Dedifferentiated amniotic fluid mesenchymal stem cell (primary cell): ENCODE results near the gene MAGEB4.
"Not testable (repeated sequence)": the region's sequence is repeated elsewhere in the genome, so short reads cannot be mapped to it uniquely, and the experiment has no call there.

ENCODE experiments used
- DNase-seq: peaks from one replicate; pipeline ENCODE4 v3.0.0-alpha.2; 2016; ENCODE audit errors: extremely low spot score

Gene MAGEB4

DNA sequence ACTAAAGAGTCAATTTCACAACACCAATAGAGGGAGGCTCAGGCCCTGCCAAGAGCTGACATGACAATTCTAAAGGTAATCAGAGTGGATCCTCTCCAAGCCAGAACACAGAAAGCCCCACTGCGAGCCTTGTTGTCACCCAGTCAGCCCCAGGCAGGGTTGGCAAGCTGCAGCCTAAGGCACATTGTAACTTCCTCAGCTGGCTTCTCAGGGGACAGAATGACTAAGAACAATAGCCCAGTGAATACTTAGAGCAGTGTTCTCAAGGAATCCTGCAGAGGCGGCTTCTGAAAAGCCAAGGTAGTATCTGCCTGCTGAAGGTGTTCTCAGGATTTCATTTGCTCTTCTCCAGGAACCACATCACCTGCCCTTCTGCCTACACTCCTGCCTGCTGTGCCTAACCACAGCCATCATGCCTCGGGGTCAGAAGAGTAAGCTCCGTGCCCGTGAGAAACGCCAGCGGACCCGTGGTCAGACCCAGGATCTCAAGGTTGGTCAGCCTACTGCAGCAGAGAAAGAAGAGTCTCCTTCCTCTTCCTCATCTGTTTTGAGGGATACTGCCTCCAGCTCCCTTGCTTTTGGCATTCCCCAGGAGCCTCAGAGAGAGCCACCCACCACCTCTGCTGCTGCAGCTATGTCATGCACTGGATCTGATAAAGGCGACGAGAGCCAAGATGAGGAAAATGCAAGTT, at the start of gene MAGEB4:
TSS of gene MAGEB4 (plus strand) at position 277 of the 692 bp plus-strand sequence. CDS start at position 413, 136 bp downstream.
- no peak for DNase-seq

DNA sequence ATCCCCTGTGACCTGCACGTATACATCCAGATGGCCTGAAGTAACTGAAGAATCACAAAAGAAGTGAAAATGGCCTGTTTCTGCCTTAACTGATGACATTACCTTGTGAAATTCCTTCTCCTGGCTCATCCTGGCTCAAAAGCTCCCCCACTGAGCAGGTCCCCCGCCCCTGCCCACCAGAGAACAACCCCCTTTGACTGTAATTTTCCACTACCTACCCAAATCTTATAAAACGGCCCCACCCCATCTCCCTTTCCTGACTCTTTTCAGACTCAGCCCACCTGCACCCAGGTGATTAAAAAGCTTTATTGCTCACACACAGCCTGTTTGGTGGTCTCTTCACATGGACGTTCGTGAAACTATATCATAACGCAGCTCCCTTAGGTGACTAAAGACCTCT, 47.9 kb upstream of the MAGEB4 start:
- not testable (repeated sequence) for DNase-seq

GRCh38 chrX:30196322-30196721, 45.5 kb upstream of the MAGEB4 start:
- DNase-seq, result no peak

- no peak for DNase-seq
Observed at GRCh38 chrX:30212172-30212571, 29.6 kb upstream of the MAGEB4 start.

- DNase-seq, result no peak
Observed at GRCh38 chrX:30215357-30215843, 26.4 kb upstream of the MAGEB4 start, which contains the start of gene MAGEB2. MAGEB2 (plus strand) TSS chrX:30215563; CDS start chrX:30218581, 3,018 bp downstream.

DNA sequence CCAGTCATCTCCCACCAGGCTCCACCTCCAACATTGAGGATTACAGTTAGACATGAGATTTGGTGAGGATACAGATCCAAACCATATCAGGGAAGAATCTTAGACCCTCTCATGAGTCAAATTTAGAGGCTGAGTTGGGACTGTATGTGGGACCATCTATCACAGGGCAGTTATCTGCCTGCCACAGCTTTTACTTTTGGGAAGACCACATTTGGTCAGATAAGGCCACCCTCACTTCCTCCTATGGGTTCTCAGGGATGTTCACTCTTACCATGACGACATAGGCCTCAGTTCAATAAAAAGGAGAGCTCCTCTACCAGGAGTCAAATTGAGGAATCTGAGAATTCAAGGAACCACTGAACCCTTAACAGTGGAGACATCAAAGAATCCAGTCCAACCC, 24.3 kb upstream of the MAGEB4 start:
- no peak for DNase-seq

DNA sequence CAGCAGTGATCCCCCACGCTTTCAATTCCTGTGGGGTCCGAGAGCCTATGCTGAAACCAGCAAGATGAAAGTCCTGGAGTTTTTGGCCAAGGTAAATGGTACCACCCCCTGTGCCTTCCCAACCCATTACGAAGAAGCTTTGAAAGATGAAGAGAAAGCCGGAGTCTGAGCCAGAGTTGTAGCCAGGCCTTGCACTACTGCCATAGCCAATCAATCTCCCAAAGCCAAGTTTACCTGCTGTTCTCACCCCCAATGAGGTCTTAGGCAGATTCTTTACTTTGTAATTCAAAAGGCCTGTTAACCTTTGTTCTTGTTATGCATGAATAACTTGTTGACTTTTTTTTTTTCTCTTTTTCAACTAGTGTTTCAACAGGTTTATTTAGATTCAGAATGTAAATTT, 22.4 kb upstream of the MAGEB4 start:
- no peak for DNase-seq

- no peak for DNase-seq
Observed at GRCh38 chrX:30220661-30221060, 21.1 kb upstream of the MAGEB4 start.

DNA sequence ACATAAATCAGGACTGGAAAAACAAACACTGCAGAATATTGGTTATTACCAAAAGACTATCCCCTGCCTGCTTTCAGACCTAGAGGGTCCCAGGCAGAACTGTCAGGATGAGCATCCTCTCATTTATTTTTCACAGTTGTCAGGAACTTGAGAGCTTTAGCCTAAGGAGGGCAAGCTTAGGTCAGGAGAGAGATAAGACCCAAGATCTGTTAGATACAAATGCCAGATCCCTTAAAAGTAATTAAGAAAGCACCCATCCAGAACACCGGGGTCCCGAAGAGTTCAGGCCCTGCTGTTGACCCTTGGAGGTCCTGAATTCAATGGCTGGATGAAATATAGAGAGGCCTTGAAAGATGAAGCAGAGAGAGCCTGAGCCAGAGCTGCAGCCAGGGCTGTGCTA, 17.3 kb upstream of the MAGEB4 start:
- DNase-seq, result no peak

DNA sequence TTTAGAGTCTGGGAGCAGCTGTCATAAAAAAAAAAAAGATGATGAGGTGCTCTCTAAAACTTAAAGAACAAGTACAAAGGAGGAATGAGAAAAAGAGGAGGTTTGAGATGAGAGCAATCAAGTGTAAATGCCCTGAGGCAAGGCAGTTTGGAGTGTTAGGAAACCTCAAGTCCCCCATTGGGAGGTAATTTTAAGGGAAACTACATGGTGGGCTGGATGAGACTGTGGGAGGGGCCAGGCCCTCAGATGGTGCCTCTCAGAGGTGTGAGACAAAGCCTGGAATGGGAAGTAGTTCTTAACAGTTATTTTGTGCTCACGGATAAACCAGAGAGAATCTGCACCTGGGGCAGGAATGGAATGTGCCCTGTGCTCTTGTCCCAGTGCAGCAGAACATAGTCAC, 13.3 kb upstream of the MAGEB4 start:
- DNase-seq, result no peak

DNA sequence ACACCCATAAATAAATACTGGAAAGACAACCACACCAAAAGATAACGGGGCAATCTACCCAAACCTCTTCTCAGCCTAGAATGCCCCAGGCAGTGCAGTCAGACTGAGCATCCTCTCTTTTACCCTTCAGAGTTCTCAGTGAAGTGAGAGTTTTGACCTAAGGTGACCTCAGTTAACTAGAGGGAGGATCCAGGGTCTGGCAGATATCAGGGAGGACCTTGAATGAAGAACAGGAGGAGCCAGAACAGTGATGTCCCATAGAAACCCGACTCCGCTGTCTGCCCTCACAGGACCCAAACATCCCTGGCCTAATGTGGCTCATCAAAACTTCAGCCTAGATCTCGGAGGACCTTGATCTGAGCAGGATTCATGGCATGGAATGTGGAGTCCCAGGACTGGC, 11.4 kb upstream of the MAGEB4 start, which contains the start of gene MAGEB3:
TSS of gene MAGEB3 (plus strand) at position 263 of the 400 bp plus-strand sequence. CDS start 5,268 bp downstream, outside the sequence.
- no peak for DNase-seq

DNA sequence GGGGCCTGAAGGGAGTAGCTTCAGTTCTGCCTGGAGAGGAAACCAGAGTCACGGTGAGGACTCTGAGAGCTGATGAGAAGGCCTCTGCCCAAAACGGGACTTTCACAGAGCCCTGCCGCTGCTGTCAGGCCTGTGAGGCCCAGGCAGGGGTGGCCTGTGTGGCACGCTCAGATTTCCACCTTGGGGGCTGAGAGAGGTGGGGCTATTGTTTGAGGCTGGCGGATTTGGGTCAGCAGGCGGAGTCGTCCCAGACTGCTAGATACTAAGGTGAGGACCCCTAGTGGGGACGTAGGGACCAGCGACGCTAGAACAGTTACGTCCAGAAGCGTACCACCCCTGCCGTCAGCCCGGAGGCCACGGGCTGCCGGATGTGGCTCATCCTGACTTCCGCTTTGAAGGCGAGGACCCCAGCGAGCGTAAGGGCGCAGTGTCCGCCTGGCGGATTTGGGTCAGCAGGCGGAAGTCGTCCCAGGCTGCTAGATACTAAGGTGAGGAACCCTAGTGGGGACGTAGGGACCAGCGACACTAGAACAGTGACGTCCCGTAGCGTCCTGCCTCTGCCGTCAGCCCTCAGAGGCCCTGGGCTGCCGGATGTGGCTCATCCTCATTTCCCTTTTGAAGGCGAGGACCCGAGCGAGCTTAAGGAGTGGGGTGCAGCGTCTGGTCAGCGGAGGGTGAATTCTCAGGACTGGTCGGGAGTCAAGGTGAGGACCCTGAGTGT, 5.1 kb downstream of the MAGEB4 start, which contains the start of gene MAGEB1:
TSS of gene MAGEB1 (plus strand) at position 378 of the 721 bp plus-strand sequence. CDS start 3,348 bp downstream, outside the sequence.
- no peak for DNase-seq

- no peak for DNase-seq
Observed at GRCh38 chrX:30248854-30249253, 7.1 kb downstream of the MAGEB4 start.

DNA sequence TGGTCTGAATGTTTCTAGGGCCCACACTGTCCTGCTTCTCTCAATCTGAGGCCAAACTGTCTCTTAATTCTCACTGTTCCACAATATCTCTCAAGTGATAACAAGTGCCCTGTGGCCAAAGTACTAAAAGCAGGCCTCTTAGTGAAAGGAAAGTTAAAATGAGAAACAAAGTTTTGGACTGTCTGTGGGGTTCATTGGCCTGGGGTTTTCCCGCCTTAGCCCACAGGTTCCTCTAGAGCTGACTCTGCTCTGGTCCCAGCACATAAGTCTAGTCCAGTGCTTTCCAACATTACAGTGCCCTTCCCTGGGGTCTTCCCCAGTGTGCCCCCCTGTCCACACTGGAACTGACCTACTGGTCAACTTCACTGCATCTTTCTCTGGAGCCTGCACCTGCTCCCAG, 11.5 kb downstream of the MAGEB4 start:
- no peak for DNase-seq

- DNase-seq, result no peak
Observed at GRCh38 chrX:30259927-30260326, 18.1 kb downstream of the MAGEB4 start.

GRCh38 chrX:30261012-30261411, 19.2 kb downstream of the MAGEB4 start:
- DNase-seq, result no peak

DNA sequence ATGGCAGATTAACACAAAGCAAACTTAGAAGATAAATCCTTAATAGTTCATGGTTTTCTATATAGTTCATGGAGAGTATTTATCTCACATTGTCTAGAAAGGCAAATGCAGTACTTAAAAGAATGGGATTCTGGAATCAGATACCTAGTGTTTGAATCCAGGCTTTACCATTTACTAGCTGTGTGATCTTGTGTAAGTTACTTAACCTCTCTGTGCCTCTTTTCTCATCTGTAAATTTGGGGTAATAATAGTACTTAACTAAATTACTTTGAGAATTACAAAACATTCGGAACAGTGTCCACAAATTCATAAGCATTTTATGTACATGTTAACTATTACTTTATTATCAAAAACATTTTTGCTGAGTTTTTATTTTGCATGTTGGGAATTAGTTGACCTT, 21.0 kb downstream of the MAGEB4 start:
- no peak for DNase-seq

- no peak for DNase-seq
Observed at GRCh38 chrX:30270639-30271038, 28.8 kb downstream of the MAGEB4 start.

DNA sequence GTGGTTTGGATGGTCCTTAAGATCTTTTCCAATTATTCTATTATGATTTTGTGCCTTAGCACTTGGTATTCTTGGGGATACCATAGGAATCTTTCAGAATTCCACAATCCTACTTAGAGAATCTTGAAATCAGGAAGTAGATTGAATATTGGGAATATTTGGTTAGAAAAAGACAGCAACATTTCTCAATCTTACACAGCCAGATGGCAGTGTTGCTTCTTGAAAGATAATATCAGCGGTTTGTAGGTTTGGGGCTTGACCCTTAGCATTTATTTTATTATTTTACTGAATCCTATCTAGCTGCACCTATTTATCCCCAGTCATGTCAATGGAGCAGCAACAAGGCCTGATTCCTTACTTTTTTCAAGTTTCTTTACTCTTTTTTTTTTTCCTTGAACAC, 33.7 kb downstream of the MAGEB4 start:
- no peak for DNase-seq

DNA sequence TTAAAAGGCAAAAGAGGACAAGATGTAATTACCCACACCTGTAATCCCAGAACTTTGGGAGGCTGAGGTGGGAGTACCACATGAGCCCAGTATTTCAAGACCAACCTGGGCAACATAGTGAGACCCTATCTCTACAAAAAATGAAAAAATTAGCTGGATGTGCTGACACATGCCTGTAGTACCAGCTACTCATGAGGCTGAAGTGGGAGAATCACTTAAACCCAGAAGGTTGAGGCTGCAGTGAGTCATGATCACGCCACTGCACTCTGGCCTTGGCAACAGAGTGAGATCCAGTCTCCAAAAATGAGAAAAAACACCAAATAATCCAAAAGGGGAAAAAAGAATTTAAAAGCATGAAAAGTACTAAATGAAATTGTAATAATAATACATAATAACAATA, 36.6 kb downstream of the MAGEB4 start:
- DNase-seq, result no peak

- no peak for DNase-seq
Observed at GRCh38 chrX:30280428-30280827, 38.6 kb downstream of the MAGEB4 start.

- DNase-seq, result no peak
Observed at GRCh38 chrX:30282527-30282926, 40.7 kb downstream of the MAGEB4 start.
